Ectodermal cell (in vitro differentiated cells): ENCODE results near the gene BSG. TPM values are rescaled to one million over a fixed set of nuclear protein-coding genes. Genes with fewer than 3 reads are reported as not detected.

Experiments
- H3K27ac ChIP-seq: 2 replicates; pipeline ENCODE4 v1.7.0; 2013; ENCODE audit warnings: mild to moderate bottlenecking, low read depth, low read length; ENCODE audit not compliant: insufficient read depth, poor library complexity, severe bottlenecking
- H3K27me3 ChIP-seq: 2 replicates; pipeline ENCODE4 v1.7.0; 2013; ENCODE audit warnings: mild to moderate bottlenecking, low read length; ENCODE audit not compliant: insufficient read depth, control insufficient read depth, poor library complexity, severe bottlenecking
- H3K36me3 ChIP-seq: one replicate; pipeline ENCODE4 v1.7.0; 2013; ENCODE audit warnings: low read length; ENCODE audit not compliant: control insufficient read depth, insufficient read depth
- H3K4me1 ChIP-seq: one replicate; pipeline ENCODE4 v1.7.0; 2013; ENCODE audit warnings: low read length; ENCODE audit not compliant: control insufficient read depth, insufficient read depth
- H3K4me3 ChIP-seq: 2 replicates; pipeline ENCODE4 v1.7.0; 2013; ENCODE audit warnings: low read depth, low read length, control low read depth; ENCODE audit not compliant: insufficient read depth
- H3K9me3 ChIP-seq: 2 replicates; pipeline ENCODE4 v1.7.0; 2013; ENCODE audit warnings: mild to moderate bottlenecking, low read length, moderate library complexity; ENCODE audit not compliant: control insufficient read depth
- WGBS, 2 experiments: methylation state at CpG; one replicate each; pipeline ENCODE4 v1.1.7; 2013; ENCODE audit warnings: missing lambda C conversion rate in 2 of 2; 5-methylcytosine and 5-hydroxymethylcytosine counted together
- polyA plus RNA-seq, 4 experiments: library from polyadenylated mRNA; stranded (reverse); fragments of 50-300 nt; gene quantifications; one replicate each; pipeline ENCODE4 v1.2.3, GENCODE V29; 2013

The BSG gene
- polyA plus RNA-seq (2013, experiment 1 of 4) = 864 TPM
- polyA plus RNA-seq (2013, experiment 2 of 4) = 896 TPM
- polyA plus RNA-seq (2013, experiment 3 of 4) = 649 TPM
- polyA plus RNA-seq (2013, experiment 4 of 4) = 707 TPM

DNA sequence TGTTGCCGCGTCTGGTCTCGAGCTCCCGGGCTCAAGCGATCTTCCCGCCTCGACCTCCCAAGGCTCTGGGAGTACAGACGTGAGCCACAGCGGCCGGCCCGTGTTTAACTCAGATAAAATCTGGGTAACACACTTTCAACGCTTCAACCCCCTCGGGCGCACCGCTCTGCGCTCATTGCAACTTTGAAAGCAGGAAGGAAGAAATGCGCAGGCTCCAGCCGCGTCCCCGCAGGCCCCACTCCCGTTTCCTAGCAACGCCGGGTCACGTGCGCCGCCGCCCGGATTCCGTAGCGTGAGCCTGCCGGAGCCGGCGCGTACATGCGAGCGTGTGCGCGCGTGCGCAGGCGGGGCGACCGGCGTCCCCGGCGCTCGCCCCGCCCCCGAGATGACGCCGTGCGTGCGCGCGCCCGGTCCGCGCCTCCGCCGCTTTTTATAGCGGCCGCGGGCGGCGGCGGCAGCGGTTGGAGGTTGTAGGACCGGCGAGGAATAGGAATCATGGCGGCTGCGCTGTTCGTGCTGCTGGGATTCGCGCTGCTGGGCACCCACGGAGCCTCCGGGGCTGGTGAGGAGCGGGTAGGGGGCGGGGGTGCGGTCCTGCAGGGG is at the start of gene BSG:
Gene BSG (plus strand): TSS at position 457 of the 603 bp plus-strand sequence. CDS start 39 bp downstream, at position 496.
- peak within 1 kb of the TSS; percentile 98 for H3K4me3 ChIP-seq
- no peaks in the 10 kb centered on the region for H3K9me3 ChIP-seq
- 0 to 1% methylated on average over 79 of the region's 79 CpGs for WGBS, 2 experiments
- H3K27me3 ChIP-seq = no peaks in the 10 kb centered on the region
- H3K36me3 ChIP-seq = peaks cover 3% of the 10 kb centered on the region
- peak within 1 kb of the TSS; percentile 95 for H3K27ac ChIP-seq
- peaks cover 21% of the 10 kb centered on the region for H3K4me1 ChIP-seq

- Histone ChIP-seq H3K4me3 (no peak overlapping the region), H3K27me3 (no peaks in the 10 kb centered on the region), H3K4me1 (no peaks in the 10 kb centered on the region), H3K36me3 (no peaks in the 10 kb centered on the region), H3K9me3 (no peaks in the 10 kb centered on the region), H3K27ac (no peak overlapping the region)
- WGBS, 2 experiments = 94 to 95% methylated on average over 12 of the region's 12 CpGs
These were observed 49.7 kb upstream of the BSG start for GRCh38 chr19:522726-523125.

DNA sequence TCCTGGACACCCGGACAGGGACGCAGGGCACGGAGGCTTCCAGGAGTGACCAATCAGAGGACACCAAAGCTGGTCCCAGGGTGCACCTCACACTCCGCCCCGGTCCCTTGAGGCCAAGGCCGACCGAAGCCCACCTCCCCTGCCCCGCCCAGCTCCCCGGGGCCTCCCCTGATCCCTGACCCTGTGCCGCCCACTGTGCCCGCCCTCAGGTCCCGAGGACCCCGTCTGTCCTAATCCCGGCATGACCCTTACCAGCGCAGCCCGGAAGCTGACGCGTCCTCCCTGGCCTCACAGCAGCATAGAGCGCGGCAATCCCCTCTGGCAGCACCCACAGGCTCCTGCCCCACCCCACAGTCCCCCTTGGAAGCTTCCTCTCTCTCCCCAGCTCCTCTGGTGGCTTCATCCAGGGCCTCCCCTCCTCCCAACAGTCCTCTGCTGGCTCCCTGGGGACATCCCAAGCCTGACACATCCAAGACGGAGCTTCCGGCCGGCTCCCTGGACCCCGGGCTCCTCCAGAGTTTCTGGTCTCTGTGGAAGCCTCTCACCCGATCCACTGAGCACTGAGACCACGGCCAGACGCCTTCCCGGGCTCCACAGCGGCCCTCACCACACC is 48.2 kb upstream of the BSG start:
- H3K4me1 ChIP-seq = no peaks in the 10 kb centered on the region
- H3K4me3 ChIP-seq = no peak overlapping the region
- no peaks in the 10 kb centered on the region for H3K27me3 ChIP-seq
- H3K27ac ChIP-seq = no peak overlapping the region
- 84 to 87% methylated on average over 29 of the region's 29 CpGs for WGBS, 2 experiments
- no peaks in the 10 kb centered on the region for H3K9me3 ChIP-seq
- H3K36me3 ChIP-seq = no peaks in the 10 kb centered on the region

DNA sequence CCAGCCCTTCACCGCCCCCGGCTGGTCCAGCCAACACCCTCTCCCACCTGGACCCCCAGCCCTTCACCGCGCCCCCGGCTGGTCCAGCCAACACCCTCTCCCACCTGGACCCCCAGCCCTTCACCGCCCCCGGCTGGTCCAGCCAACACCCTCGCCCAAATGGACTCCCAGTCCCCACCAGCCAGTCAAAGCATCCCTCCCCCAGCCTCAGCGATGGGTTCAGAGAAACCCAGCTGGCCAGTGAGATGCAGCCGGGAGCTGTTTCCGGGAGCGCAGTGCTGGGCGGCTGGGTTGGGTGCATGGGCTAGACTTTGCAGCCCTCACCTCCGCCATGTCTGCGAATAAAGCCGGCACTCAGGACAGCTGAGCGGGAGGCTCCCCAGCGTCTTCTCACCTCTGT is 47.4 kb upstream of the BSG start:
- no peak overlapping the region for H3K27ac ChIP-seq
- H3K4me1 ChIP-seq = no peaks in the 10 kb centered on the region
- 73 to 77% methylated on average over 13 to 18 of the region's 18 CpGs for WGBS, 2 experiments
- no peak overlapping the region for H3K4me3 ChIP-seq
- H3K27me3 ChIP-seq = no peaks in the 10 kb centered on the region
- H3K9me3 ChIP-seq = no peaks in the 10 kb centered on the region
- no peaks in the 10 kb centered on the region for H3K36me3 ChIP-seq

DNA sequence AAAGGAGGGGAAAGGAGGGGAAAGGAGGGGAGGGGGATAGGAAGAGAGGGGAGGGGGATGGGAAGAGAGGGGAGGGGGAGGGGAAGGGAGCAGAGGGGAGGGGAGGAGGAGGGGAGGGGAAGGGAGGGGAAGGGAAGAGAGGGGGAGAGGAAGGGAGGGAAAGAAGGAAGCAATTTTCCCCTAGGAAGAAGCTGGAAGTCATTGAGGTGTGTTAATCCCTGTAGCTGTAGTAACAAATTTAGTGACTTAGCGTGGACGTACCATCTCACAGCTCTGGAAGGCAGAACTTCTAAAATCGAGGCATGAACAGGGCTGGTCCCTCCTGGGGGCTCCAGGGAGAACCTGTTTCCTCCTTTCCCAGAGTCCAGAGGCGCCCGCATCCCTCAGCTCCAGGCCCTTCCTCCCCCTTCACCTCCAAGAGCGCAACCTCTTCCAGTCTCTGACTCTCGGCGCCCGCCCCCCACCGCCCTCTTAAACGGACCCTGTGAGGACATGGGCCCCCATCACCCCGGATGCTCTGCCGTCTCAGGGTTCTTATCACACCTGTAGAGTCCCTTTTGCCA is 46.5 kb upstream of the BSG start:
- Histone ChIP-seq H3K27me3 (no peaks in the 10 kb centered on the region), H3K4me1 (peaks cover 5% of the 10 kb centered on the region), H3K9me3 (no peaks in the 10 kb centered on the region), H3K4me3 (no peak overlapping the region), H3K36me3 (no peaks in the 10 kb centered on the region), H3K27ac (no peak overlapping the region)
- WGBS, 2 experiments = 67 to 71% methylated on average over 13 of the region's 13 CpGs

DNA sequence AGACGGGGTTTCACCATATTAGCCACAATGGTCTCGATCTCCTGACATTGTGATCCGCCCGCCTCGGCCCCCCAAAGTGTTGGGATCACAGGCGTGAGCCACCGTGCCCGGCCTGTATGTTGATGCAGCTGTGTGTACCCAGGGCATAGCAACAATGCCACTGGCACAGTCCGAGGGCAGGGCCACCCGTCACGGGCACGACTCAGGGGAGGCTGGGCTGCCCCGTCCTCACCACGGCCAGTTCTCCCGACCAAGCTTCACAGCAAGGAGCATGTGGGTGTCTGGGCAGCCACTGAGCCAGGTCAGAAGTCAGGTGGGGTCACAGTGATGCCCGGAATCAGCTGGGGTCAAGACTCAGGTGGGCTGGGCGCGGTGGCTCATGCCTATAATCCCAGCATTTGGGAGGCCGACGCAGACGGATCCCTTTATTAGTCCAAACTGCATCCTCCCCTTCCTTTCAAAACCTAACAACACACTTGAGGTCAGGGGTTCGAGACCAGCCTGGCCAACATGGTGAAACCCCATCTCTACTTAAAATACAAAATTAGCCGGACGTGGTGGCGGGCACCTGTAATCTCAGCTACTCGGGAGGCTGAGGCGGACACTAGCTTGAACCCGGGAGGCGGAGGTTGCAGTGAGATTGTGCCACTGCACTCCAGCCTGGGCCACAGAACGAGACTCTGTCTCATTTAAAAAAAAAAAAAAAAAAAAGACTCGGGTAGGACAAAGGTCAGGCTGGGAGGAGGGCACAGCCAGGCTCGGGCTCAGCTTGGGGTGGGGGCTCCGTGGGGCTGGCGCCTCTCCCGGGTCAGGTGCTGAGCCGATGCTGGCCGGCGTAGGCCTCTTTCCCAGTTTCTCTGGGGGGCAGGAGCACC is 42.0 kb upstream of the BSG start:
- Histone ChIP-seq H3K9me3 (no peaks in the 10 kb centered on the region), H3K36me3 (no peaks in the 10 kb centered on the region), H3K27ac (peak overlapping the region; percentile 84), H3K27me3 (no peaks in the 10 kb centered on the region), H3K4me1 (peaks cover 16% of the 10 kb centered on the region), H3K4me3 (peak overlapping the region; percentile 97)
- WGBS, 2 experiments = 71 to 72% methylated on average over 38 of the region's 38 CpGs

GRCh38 chr19:531009-531752 is 41.2 kb upstream of the BSG start:
- Histone ChIP-seq H3K4me1 (peaks cover 16% of the 10 kb centered on the region), H3K27me3 (no peaks in the 10 kb centered on the region), H3K27ac (peak overlapping the region; percentile 84), H3K36me3 (peaks cover 5% of the 10 kb centered on the region), H3K4me3 (peak overlapping the region; percentile 97), H3K9me3 (no peaks in the 10 kb centered on the region)
- WGBS, 2 experiments = 0% methylated on average over 103 of the region's 103 CpGs

DNA sequence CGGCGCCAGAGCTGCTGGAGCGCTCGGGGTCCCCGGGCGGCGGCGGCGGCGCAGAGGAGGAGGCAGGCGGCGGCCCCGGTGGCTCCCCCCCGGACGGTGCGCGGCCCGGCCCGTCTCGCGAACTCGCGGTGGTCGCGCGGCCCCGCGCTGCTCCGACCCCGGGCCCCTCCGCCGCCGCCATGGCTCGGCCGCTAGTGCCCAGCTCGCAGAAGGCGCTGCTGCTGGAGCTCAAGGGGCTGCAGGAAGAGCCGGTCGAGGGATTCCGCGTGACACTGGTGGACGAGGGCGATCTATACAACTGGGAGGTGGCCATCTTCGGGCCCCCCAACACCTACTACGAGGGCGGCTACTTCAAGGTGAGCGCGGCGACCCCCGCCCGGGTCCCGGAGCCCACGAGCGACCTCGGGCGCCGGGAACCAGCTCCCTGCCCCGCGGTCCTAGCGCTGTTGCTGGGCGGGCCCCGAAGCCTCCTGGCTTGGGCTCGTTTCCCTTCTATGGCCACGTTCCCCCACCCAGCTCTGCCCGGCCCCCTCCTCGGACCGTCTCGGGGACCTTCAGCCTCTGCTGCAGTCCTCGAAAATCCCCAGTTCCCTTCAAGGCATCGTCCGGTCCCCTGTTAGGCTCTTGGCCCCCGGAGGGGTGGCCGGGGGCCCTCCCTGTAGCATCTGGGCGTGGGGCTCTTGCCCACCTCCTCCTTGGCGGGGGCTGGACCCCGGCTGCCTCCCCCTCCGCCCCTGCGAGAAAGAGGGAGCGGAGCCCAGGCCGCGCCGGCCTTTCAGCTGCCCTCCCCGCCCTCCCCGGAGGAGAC is 40.4 kb upstream of the BSG start, which contains the start of gene CDC34:
Gene CDC34 (plus strand): TSS at position 8 of the 808 bp plus-strand sequence. CDS start 172 bp downstream, at position 180.
- H3K36me3 ChIP-seq = peaks cover 13% of the 10 kb centered on the region
- H3K4me1 ChIP-seq = peaks cover 16% of the 10 kb centered on the region
- 0% methylated on average over 84 of the region's 84 CpGs for WGBS, 2 experiments
- no peaks in the 10 kb centered on the region for H3K9me3 ChIP-seq
- peak within 1 kb of the TSS; percentile 97 for H3K4me3 ChIP-seq
- peak within 1 kb of the TSS; percentile 84 for H3K27ac ChIP-seq
- no peaks in the 10 kb centered on the region for H3K27me3 ChIP-seq
